HG02885 (cell line): ENCODE measurements around the gene HHLA2.

Experiments
- ATAC-seq: cut with Tn5 transposase; IDR thresholded peaks from one replicate; pipeline ENCODE4 v1.9.1; 2021; ENCODE audit warnings: mild to moderate bottlenecking; ENCODE audit not compliant: unreplicated experiment, poor library complexity

Gene HHLA2

DNA sequence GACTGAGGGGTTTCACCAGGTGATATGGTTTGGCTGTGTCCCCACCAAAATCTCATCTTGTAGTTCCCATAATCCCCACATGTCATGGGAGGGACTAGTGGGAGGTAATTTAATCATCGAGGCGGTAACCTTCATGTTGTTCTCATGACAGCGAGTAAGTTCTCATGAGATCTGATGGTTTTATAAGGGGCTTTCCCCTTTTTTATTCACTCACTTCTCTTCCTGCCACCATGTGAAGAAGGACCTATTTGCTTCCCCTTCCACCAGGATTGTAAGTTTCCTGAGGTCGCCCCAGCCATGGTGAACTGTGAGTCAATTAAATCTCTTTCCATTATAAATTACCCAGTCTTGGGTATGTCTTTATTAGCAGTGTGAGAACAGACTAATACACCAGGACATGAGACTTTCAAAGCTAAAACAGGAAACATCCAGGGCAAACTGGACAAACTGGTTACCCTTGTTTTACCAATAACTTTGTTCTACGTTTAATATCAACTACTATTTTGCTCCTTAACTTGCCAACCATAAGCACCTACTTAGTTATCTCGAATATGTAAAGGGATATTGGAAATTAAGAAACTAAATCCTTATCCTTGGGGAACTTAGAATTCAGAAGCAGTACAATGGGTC, 115.9 kb downstream of the HHLA2 start:
- ATAC-seq, result no peak

DNA sequence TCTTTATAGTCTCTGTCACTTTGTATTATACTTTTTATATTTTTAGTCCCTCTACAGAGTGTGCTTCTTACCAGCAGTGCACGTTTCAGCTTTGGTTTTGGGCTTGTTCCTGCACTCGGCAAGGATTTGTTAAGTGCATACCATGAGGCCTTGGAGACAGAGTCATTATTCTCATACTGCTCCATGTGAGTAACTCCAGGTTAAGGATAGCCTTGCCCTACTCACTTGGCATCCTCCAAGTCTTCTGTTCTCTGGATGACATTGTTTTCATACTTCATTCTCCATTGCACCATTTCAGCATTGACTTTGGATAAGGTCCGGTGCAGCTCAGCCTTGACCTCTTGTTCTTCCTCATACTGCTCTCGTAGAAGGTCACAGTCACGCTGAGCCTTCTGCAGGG, 117.7 kb downstream of the HHLA2 start:
- no peak for ATAC-seq

- no peak for ATAC-seq
Measured at GRCh38 chr3:108415661-108416060, 119.3 kb downstream of the HHLA2 start.

DNA sequence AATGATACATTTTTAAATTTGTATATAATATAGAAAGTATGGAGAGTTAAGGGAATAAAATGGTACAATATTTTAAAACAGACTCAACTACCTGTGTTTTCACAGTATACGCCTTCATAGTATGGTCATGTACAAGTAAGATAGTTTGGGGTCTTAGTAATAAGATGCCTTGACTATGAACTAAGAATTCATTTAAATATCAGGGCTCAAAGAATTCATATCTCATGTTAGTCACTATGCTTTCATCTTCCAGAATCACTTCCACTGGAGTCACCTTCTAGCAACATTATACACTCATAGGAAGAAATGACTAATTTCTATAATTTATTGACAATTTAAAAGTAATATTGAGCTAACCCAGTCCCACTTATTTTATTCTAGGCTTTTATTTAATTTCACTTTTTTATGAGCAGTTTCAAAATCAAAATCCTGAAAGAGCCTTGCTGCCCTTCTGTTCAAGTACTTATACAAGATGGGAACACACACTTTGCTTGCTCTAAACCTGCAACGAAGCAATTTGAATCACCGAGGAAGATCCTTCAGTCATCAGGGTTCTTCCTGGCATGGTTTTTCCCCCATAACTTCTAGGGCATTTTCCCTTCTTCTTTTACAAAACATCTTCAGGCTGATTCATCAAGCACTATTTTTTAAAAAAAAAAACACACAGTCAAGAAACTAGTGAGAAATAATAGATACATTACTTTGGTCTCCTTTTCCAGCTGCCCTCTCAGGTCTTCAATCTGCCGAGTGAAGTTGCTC, 119.9 kb downstream of the HHLA2 start:
- no peak for ATAC-seq

DNA sequence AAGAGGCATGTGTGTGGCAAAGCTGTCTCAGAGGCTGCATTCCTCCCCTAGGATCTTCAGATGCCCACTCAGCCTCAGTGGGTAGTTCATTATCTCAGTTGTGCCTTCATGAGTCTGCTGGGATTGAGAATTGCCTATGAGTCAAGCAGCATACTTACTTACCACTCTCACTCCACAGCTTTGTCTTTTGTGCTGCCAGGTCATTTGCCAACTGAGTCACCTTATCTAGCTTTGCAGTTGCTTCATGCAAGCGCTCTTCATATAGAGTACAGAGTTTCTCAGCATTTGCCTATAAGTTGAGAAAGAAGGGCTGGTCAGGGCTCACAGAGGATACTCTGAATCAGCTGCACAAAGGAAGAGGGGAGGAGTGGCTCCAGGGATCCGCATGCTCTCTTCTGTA, 124.6 kb downstream of the HHLA2 start:
- no peak for ATAC-seq
